ENCODE results near the gene SURF1.
A peak's percentile ranks its signal among the peaks of the same experiment; 100 is the strongest.

The SURF1 gene

DNA sequence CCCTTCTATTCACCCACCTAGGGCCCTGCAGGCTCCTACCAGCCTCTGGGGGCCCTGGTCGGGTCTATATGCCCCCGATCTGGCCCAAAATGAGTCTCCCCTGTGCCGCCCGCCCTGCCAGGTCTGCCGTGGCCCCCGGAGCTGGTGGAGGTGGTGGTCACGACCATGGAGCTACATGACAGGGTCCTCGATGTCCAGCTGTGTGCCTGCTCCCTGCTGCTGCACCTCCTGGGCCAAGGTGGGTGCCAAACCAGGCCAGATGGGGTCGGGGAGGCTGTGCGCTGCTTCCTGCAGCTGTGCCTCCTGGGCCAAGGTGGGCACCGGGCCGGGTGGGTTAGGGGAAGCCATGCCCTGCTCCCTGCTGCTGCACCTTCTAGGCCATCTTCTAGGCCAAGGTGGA lies 44.0 kb upstream of the SURF1 start:
- H3K27ac ChIP-seq, result no peak overlapping the region
- TF ChIP-seq, protein P1, sequence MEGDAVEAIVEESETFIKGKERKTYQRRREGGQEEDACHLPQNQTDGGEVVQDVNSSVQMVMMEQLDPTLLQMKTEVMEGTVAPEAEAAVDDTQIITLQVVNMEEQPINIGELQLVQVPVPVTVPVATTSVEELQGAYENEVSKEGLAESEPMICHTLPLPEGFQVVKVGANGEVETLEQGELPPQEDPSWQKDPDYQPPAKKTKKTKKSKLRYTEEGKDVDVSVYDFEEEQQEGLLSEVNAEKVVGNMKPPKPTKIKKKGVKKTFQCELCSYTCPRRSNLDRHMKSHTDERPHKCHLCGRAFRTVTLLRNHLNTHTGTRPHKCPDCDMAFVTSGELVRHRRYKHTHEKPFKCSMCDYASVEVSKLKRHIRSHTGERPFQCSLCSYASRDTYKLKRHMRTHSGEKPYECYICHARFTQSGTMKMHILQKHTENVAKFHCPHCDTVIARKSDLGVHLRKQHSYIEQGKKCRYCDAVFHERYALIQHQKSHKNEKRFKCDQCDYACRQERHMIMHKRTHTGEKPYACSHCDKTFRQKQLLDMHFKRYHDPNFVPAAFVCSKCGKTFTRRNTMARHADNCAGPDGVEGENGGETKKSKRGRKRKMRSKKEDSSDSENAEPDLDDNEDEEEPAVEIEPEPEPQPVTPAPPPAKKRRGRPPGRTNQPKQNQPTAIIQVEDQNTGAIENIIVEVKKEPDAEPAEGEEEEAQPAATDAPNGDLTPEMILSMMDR (IDR thresholded peaks at IDR 0.05), result no peak
- no peak for TF ChIP-seq ZFX (IDR thresholded peaks at IDR 0.05; ENCODE audit: borderline replicate concordance)

DNA sequence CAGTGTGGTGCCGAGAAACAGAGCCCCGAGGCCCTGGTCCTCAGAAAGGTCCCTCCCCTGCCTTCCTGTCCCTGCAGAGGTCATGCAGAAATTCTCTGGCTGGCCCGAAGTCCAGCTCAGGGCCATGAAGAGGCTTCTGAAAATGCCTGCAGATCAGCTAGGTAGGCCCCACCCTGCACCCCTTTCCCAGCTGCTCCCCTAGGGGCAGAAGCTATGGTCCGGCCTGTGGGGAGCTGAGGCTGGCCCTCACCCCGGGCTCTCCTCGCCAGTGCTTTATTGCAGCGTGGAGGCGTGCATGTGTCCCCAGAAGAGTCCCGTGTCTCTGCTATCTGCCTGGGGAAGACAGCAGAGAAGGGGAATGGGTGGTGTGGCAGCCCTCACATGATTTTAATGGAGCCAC lies 41.6 kb upstream of the SURF1 start:
- no peak for TF ChIP-seq ZFX (IDR thresholded peaks at IDR 0.05; ENCODE audit: borderline replicate concordance)
- TF ChIP-seq, protein P1 (IDR thresholded peaks at IDR 0.05), result no peak
- no peak overlapping the region for H3K27ac ChIP-seq

GRCh38 chr9:133397370-133397769 lies 41.1 kb upstream of the SURF1 start:
- no peak for TF ChIP-seq ZFX (IDR thresholded peaks at IDR 0.05; ENCODE audit: borderline replicate concordance)
- H3K27ac ChIP-seq, result no peak overlapping the region

DNA sequence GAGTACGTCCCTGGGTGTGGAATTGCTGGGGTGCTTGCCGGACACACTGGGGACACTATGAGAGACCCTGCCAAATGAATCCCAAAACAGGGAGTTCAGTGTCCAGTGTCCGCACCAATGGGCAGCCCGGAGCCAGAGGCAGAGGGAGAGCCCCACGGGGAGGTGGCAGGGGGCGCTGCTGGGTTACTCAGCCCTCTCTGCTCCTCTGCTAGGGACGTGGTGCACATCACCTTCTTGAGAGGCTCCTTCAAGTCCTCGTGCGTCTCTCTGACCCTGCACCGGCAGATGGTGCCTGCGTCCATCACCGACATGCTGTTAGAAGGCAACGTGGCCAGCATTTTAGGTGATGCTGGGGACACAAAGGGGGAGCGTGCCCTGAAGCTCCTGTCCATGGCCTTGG lies 40.7 kb upstream of the SURF1 start:
- no peak for TF ChIP-seq ZFX (IDR thresholded peaks at IDR 0.05; ENCODE audit: borderline replicate concordance)
- TF ChIP-seq, protein P1 (IDR thresholded peaks at IDR 0.05), result peak; percentile 33

GRCh38 chr9:133394687-133395271 lies 38.5 kb upstream of the SURF1 start:
- H3K27ac ChIP-seq, result no peak overlapping the region
- no peak for TF ChIP-seq ZFX (IDR thresholded peaks at IDR 0.05; ENCODE audit: borderline replicate concordance)
- TF ChIP-seq, protein P1 (IDR thresholded peaks at IDR 0.05), result no peak

More for the DNA sequence above, 40.7 kb upstream of the SURF1 start:
- H3K27ac ChIP-seq, result no peak overlapping the region

DNA sequence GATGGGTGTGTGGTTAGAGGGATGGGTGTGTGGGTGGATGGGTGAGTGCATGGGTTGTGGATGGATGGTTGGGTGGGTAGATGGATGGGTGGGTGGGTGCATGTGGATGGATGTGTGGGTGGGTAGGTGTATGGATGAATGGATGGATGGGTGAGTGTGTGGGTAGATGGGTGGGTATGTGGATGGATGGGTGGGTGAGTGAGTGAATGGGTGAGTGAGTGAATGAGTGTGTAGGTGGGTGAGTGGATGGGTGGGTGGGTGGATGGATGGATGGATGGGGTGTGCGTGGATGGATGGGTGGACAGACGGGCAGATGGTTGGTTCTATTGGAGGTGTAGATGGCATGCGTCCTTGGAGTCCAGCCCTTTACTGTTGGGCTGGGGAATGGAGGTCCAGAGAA lies 37.1 kb upstream of the SURF1 start:
- no peak for TF ChIP-seq ZFX (IDR thresholded peaks at IDR 0.05; ENCODE audit: borderline replicate concordance)
- TF ChIP-seq, protein P1 (IDR thresholded peaks at IDR 0.05), result no peak
- no peak overlapping the region for H3K27ac ChIP-seq

GRCh38 chr9:133392308-133392707 lies 36.0 kb upstream of the SURF1 start:
- peak overlapping the region; percentile 38; the same call in 1 of the 2 replicates for H3K27ac ChIP-seq

- H3K27ac ChIP-seq, result peak overlapping the region; percentile 38; the same call in 1 of the 2 replicates
Measured at GRCh38 chr9:133391449-133391848, 35.2 kb upstream of the SURF1 start.

- TF ChIP-seq ZFX (IDR thresholded peaks at IDR 0.05; ENCODE audit: borderline replicate concordance), result no peak
- TF ChIP-seq, protein P1 (IDR thresholded peaks at IDR 0.05), result no peak
- H3K27ac ChIP-seq, result no peak overlapping the region
Measured at GRCh38 chr9:133390713-133391112, 34.4 kb upstream of the SURF1 start.

Data from 22Rv1 (cell line).